ENCODE results near the gene TRAP1. TPM values are rescaled to one million over a fixed set of nuclear protein-coding genes. Genes with fewer than 3 reads are reported as not detected.

The TRAP1 gene
- total RNA-seq, 4 donors from 2014 or later, result 43.2 to 53.8 (median 51.2) TPM

GRCh38 chr16:3677994-3678393 is 39.3 kb downstream of the TRAP1 start:
- peaks cover 0 to 97% of the 10 kb centered on the region in 2 donors for H3K36me3 ChIP-seq
- H3K9me3 ChIP-seq, result no peaks in the 10 kb centered on the region
- no peak overlapping the region for H3K27ac ChIP-seq
- ATAC-seq, result no peak
- H3K4me3 ChIP-seq, result no peak overlapping the region
- H3K4me1 ChIP-seq, result no peaks in the 10 kb centered on the region
- no peaks in the 10 kb centered on the region for H3K27me3 ChIP-seq
- 94% methylated on average over 10 of the region's 11 CpGs for whole genome bisulfite sequencing, 2 donors (ENCODE audit: low coverage in 1 of 2)
- TF ChIP-seq EP300 (IDR thresholded peaks at IDR 0.05) (no peak), POLR2A (IDR thresholded peaks at IDR 0.05) (no peak), POLR2AphosphoS5 (IDR thresholded peaks at IDR 0.05) (no peak), CTCF (IDR thresholded peaks at IDR 0.05) (no peak)

- H3K4me3 ChIP-seq, result no peak overlapping the region
- H3K27me3 ChIP-seq, result no peaks in the 10 kb centered on the region
- no peak overlapping the region for H3K27ac ChIP-seq
- no peak for TF ChIP-seq CTCF (IDR thresholded peaks at IDR 0.05)
- no peak for TF ChIP-seq EP300 (IDR thresholded peaks at IDR 0.05)
- no peak for TF ChIP-seq POLR2AphosphoS5 (IDR thresholded peaks at IDR 0.05)
- no peak for TF ChIP-seq POLR2A (IDR thresholded peaks at IDR 0.05)
- ATAC-seq, result no peak
- 40 to 89% methylated on average over 2 to 7 of the region's 24 CpGs for WGBS, 2 donors (ENCODE audit: low coverage in 1 of 2)
- peaks cover 0 to 100% of the 10 kb centered on the region in 2 donors for H3K36me3 ChIP-seq
- H3K4me1 ChIP-seq, result no peaks in the 10 kb centered on the region
- no peaks in the 10 kb centered on the region for H3K9me3 ChIP-seq
These were observed 41.7 kb downstream of the TRAP1 start for GRCh38 chr16:3675601-3676130.

- TF ChIP-seq POLR2A (IDR thresholded peaks at IDR 0.05) (no peak), POLR2AphosphoS5 (IDR thresholded peaks at IDR 0.05) (no peak), CTCF (IDR thresholded peaks at IDR 0.05) (no peak), EP300 (IDR thresholded peaks at IDR 0.05) (no peak)
- no peak for ATAC-seq
- WGBS, 2 donors (ENCODE audit: low coverage in 1 of 2), result 70 to 100% methylated on average over 1 to 2 of the region's 34 CpGs
- H3K4me3 ChIP-seq, result no peak overlapping the region
- H3K27ac ChIP-seq, result no peak overlapping the region
- H3K27me3 ChIP-seq, result no peaks in the 10 kb centered on the region
- no peaks in the 10 kb centered on the region for H3K4me1 ChIP-seq
- H3K36me3 ChIP-seq, result peaks cover 0 to 95% of the 10 kb centered on the region in 2 donors
- no peaks in the 10 kb centered on the region for H3K9me3 ChIP-seq
These were observed 42.6 kb downstream of the TRAP1 start for GRCh38 chr16:3674513-3675295.

DNA sequence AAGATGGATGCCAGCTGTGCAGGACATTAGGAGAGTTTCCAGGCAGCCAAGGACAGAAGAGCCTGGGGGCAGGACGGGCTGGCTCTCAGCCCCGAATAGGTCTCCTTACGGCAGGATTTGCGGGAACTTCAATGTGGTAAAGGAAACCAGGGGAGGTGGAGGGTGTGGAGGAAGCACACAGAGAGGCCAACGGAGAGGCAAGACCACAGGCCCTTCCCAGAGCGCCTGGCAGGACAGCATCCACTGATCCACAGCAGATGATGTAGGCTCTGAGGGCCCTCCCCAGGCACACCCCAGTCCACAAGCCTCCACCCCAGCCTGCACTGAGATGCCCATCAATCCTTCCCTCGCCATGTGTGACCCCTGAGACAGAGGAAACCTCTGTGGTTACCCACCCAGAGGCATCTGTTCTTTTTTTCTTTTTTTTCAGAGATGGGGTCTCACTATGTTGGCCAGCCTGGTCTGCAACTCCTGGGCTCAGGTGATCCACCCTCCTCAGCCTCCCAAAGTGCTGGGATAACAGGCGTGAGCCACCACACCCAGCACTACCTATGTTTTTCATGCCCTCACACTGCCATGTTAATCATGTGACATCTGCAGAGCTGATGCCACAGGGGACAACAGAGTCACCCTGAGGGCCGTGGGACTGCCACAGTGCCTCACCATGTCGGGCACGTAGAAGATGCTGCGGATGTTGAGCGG is 43.5 kb downstream of the TRAP1 start:
- H3K36me3 ChIP-seq, result peaks cover 0 to 92% of the 10 kb centered on the region in 2 donors
- TF ChIP-seq POLR2A (IDR thresholded peaks at IDR 0.05) (no peak), CTCF (IDR thresholded peaks at IDR 0.05) (no peak), EP300 (IDR thresholded peaks at IDR 0.05) (no peak), POLR2AphosphoS5 (IDR thresholded peaks at IDR 0.05) (no peak)
- H3K4me1 ChIP-seq, result no peaks in the 10 kb centered on the region
- no peak for ATAC-seq
- H3K9me3 ChIP-seq, result no peaks in the 10 kb centered on the region
- no peaks in the 10 kb centered on the region for H3K27me3 ChIP-seq
- H3K4me3 ChIP-seq, result no peak overlapping the region
- H3K27ac ChIP-seq, result no peak overlapping the region
- 88 to 100% methylated on average over 1 to 5 of the region's 13 CpGs for WGBS, 2 donors (ENCODE audit: low coverage in 1 of 2)

Data from gastroesophageal sphincter (tissue), 4 donors.